AG10803 (cell line): ENCODE results near the gene TUBA1B.

Source experiments
- DNase-seq: peaks from one replicate; pipeline ENCODE4 v3.0.0; 2010; ENCODE audit warnings: low read depth
- H3K4me3 ChIP-seq: 2 replicates; pipeline ENCODE4 v1.5.1; 2011; ENCODE audit warnings: mild to moderate bottlenecking, low read length, control low read depth
- CTCF ChIP-seq: conservative IDR thresholded peaks from 2 replicates; pipeline ENCODE4 v1.5.1; 2011; ENCODE audit warnings: mild to moderate bottlenecking, low read length, control low read depth, inconsistent platforms

Gene TUBA1B

GRCh38 chr12:49126852-49127763 is 4.1 kb downstream of the TUBA1B start:
- no peak overlapping the region for H3K4me3 ChIP-seq
- TF ChIP-seq CTCF: no peak
- DNase-seq: no peak

- DNase-seq: peak; percentile 73
- peak; percentile 83 for TF ChIP-seq CTCF
- no peak overlapping the region for H3K4me3 ChIP-seq
Measured at GRCh38 chr12:49121047-49121696, 10.0 kb downstream of the TUBA1B start.

- no peak for TF ChIP-seq CTCF
Measured at GRCh38 chr12:49111206-49111605, 20.0 kb downstream of the TUBA1B start.

GRCh38 chr12:49110464-49111155 is 20.6 kb downstream of the TUBA1B start, which contains the start of gene LMBR1L:
Gene LMBR1L (minus strand): TSS chr12:49110847. CDS start chr12:49110555, 292 bp downstream.
- DNase-seq: peak; percentile 98
- peak; percentile 55 for TF ChIP-seq CTCF
- peak within 1 kb of the TSS; percentile 90 for H3K4me3 ChIP-seq

More at GRCh38 chr12:49111206-49111605, 20.0 kb downstream of the TUBA1B start:
- peak overlapping the region; percentile 90 for H3K4me3 ChIP-seq
- DNase-seq: no peak

- no peak for DNase-seq
- no peak for TF ChIP-seq CTCF
- H3K4me3 ChIP-seq: peak overlapping the region; percentile 90
Measured at GRCh38 chr12:49109641-49110463, 21.3 kb downstream of the TUBA1B start.

- peak; percentile 52 for DNase-seq
- H3K4me3 ChIP-seq: peak overlapping the region; percentile 90
- TF ChIP-seq CTCF: no peak
Measured at GRCh38 chr12:49108958-49109404, 22.2 kb downstream of the TUBA1B start.
